ENCODE results near the gene LGALS1. TPM values are rescaled to one million over a fixed set of nuclear protein-coding genes. Genes with fewer than 3 reads are reported as not detected.

Gene LGALS1
- total and polyA plus RNA-seq, 9 of the 15 experiments (the other 6 are each of a cell fraction or from before 2014, with no cell fraction given): 160 to 800 (median 330) TPM

DNA sequence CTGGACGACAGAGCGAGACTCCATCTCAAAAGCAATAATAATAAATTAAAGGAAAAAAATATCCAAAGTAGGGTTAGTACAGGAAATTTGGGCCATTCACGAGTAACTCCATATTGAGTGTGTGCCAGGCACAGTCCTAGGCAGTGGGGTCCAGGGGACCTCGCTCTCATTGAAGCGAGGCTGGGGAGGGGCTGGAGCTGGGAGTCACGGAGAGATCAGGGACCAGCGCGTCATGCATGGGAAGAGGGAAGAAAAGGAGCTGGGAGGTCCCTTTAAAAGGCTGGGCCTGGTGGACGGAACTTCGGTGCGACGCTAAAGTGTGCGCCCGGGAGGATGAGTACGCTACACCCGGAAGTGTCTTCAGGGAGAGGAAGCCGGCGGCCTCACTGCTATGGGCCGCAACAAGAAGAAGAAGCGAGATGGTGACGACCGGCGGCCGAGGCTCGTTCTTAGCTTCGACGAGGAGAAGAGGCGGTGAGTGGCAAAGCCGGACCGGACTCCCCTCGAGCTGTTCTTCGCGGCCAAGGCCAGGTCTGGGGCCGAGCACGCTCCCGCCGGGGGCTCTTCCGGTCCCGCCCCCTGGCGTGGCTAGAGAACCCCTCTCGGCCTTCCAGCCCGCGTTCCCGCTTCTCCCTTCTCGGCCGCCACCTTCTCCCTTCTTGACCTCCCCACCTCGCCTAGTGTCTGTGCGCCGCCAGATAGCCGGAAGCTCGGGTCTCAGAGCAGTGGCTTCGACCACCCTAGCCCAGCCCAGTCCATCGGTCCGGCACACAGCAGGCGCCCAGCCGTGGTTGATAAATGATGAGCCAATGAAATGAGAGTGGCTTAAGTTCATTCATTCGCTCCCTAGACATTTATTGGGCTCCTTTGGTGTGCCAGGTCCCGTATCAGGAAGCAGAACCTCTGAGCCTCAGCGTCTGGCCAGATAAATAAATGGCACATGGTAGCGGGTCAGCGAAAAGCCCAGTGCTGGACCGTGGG lies 10.9 kb downstream of the LGALS1 start, which contains the start of gene NOL12 (continued):
- TF ChIP-seq HDAC2 (IDR thresholded peaks at IDR 0.05): peak; percentile 80; the same call in 1 of the 2 replicates
- TF ChIP-seq HEY1 (CRISPR knock-in tag; IDR thresholded peaks at IDR 0.05; ENCODE audit: borderline replicate concordance): no peak
- TF ChIP-seq NCOA2 (IDR thresholded peaks at IDR 0.05; ENCODE audit: partially characterized antibody in 2 of 2): no peak

GRCh38 chr22:37690407-37690806 lies 15.0 kb downstream of the LGALS1 start:
- BruUV-seq (replicated peaks): no TSS peak
- no peaks in the 10 kb centered on the region for H3K9me1 ChIP-seq (ENCODE audit: control insufficient read depth, insufficient read depth, low read length)
- H3K36me3 ChIP-seq (ENCODE audit: control insufficient read depth, insufficient read depth, low read length): peaks cover 52% of the 10 kb centered on the region; the same call in 2 of the 3 replicates
- DNase-seq (ENCODE audit: extremely low read depth in 1 of 4, low spot score in 3 of 4) (no peak), FAIRE-seq (no peak), ATAC-seq (no peak)
- no peaks in the 10 kb centered on the region for H3K27me3 ChIP-seq (ENCODE audit: control insufficient read depth in 2 of 2, insufficient read depth in 2 of 2, low read length in 2 of 2)
- H3K4me1 ChIP-seq (replicated peaks in 1 of 2; ENCODE audit: control insufficient read depth in 2 of 2, insufficient read depth in 2 of 2, low read length in 2 of 2): peaks cover 3 to 18% of the 10 kb centered on the region in 2 experiments; a peak in 3 of 5 replicates
- H3K27ac ChIP-seq (ENCODE audit: extremely low read depth, low read depth, low read length): no peak overlapping the region
- POLR2A ChIA-PET: no interaction called here
- 93% methylated on average over 7 of the region's 7 CpGs for WGBS (ENCODE audit: insufficient coverage, low coverage, missing lambda C conversion rate)
- H3K79me2 ChIP-seq (ENCODE audit: control insufficient read depth, insufficient read depth, low read length): peaks cover 14% of the 10 kb centered on the region
- H3K9ac ChIP-seq (ENCODE audit: insufficient read depth in 1 of 2, low read depth in 2 of 2, low read length in 2 of 2): no peak overlapping the region
- in situ Hi-C loops (cut with MboI): no loop called here
- intact Hi-C loops (cut with micrococcal nuclease): no loop called here
- H2AFZ ChIP-seq (ENCODE audit: low read depth, low read length): no peak overlapping the region
- no peak overlapping the region for H3K4me3 ChIP-seq
- H4K20me1 ChIP-seq (replicated peaks; ENCODE audit: control insufficient read depth, insufficient read depth, low read length): no peaks in the 10 kb centered on the region
- H3K9me3 ChIP-seq (replicated peaks; ENCODE audit: control insufficient read depth, insufficient read depth, low read depth, low read length): no peaks in the 10 kb centered on the region
- no peak overlapping the region for H3K4me2 ChIP-seq (ENCODE audit: insufficient read depth, low read length)
- CTCF ChIA-PET (ENCODE audit: low intra/inter-chr PET ratio): no interaction called here
- TF ChIP-seq MTF1 (CRISPR knock-in tag; IDR thresholded peaks at IDR 0.05; ENCODE audit: borderline replicate concordance) (no peak), ZNF121 (CRISPR knock-in tag; conservative IDR thresholded peaks at IDR 0.05) (no peak), ILF3 (IDR thresholded peaks at IDR 0.05; ENCODE audit: borderline replicate concordance) (no peak), GATA2 (CRISPR knock-in tag; IDR thresholded peaks at IDR 0.05) (no peak), ZNF217 (CRISPR knock-in tag; IDR thresholded peaks at IDR 0.05) (no peak), JUND (IDR thresholded peaks at IDR 0.05; ENCODE audit: borderline replicate concordance, low read depth, low read length) (no peak), JUND (tag; IDR thresholded peaks at IDR 0.05; ENCODE audit: borderline replicate concordance, low read depth, low read length) (no peak), PCBP2 (IDR thresholded peaks at IDR 0.05; ENCODE audit: low read depth, low read length, poor library complexity, severe bottlenecking) (no peak), LEF1 (IDR thresholded peaks at IDR 0.05) (no peak), NFE2L1 (tag; IDR thresholded peaks at IDR 0.05; ENCODE audit: borderline replicate concordance, low read depth) (no peak), ZNF511 (CRISPR knock-in tag; IDR thresholded peaks at IDR 0.05) (no peak), SAP30 (IDR thresholded peaks at IDR 0.05; ENCODE audit: borderline replicate concordance, insufficient read depth, low read depth, low read length, poor library complexity, severe bottlenecking) (no peak), ZNF449 (CRISPR knock-in tag; IDR thresholded peaks at IDR 0.05) (no peak), THRAP3 (IDR thresholded peaks at IDR 0.05; ENCODE audit: borderline replicate concordance) (no peak), ESRRA (IDR thresholded peaks at IDR 0.05; ENCODE audit: borderline replicate concordance, low read depth) (no peak), ADNP (tag; IDR thresholded peaks at IDR 0.05) (no peak)

All from K562 (cell line).